LNCaP clone FGC (cell line): ENCODE data around the gene CCDC136.

Source experiments
- DNase-seq: peaks from one replicate; pipeline ENCODE4 v3.0.0-alpha.2; 2011; ENCODE audit warnings: low read depth
- H3K4me3 ChIP-seq: 2 replicates; pipeline ENCODE4 v1.5.1; 2011; ENCODE audit warnings: mild to moderate bottlenecking, low read depth, low read length, control low read depth
- TF ChIP-seq, protein P1 (sequence below): IDR thresholded peaks from 2 replicates; pipeline ENCODE4 v1.5.1; 2012; ENCODE audit warnings: mild to moderate bottlenecking; ENCODE audit not compliant: control insufficient read depth, insufficient read depth; ENCODE audit errors: extremely low read depth

The CCDC136 gene

DNA sequence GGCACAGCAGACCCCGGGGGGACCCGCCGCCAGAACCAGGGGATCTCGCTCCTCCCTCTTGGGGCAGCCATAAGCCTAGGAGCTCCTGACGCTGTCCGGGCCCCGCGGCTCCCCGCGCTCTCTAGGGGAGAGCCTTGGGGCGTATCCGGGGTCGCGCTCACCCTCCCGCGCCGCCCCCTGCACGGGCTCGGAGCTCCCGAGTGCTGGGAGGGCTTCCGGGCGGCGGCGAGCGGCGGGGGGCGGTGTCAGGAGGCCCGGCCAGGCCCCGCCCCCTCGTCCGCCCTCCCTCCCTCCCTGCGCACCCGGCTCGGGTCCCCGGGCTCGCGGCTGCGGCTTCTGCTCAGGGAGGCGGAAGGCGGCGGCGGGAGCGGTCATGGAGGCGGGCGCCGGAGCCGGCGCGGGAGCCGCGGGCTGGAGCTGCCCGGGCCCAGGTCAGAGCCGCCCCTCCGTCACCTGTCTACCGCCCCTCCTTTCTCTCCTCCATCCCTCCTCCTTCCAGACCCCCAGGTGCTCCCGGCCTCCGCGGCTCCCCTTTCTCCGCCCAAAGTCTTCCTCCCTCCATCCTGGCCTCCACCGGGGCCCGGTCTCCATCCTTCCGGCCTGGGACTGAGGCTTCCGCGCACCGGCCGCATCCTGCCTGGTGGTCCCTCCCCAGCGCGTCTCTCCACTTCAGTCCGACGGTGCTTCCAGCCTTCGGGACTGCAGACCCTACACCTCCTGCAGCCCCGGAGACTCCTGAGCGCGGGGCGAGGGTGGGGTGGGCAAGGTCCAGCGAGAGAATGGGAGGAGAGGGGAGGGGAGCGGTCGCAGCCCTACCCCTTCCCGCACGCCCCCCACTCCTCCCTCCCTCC, at the start of gene CCDC136:
CCDC136 (plus strand) TSS at position 848 of the 851 bp plus-strand sequence. CDS start 444 bp downstream, outside the sequence.
- TF ChIP-seq, protein P1, sequence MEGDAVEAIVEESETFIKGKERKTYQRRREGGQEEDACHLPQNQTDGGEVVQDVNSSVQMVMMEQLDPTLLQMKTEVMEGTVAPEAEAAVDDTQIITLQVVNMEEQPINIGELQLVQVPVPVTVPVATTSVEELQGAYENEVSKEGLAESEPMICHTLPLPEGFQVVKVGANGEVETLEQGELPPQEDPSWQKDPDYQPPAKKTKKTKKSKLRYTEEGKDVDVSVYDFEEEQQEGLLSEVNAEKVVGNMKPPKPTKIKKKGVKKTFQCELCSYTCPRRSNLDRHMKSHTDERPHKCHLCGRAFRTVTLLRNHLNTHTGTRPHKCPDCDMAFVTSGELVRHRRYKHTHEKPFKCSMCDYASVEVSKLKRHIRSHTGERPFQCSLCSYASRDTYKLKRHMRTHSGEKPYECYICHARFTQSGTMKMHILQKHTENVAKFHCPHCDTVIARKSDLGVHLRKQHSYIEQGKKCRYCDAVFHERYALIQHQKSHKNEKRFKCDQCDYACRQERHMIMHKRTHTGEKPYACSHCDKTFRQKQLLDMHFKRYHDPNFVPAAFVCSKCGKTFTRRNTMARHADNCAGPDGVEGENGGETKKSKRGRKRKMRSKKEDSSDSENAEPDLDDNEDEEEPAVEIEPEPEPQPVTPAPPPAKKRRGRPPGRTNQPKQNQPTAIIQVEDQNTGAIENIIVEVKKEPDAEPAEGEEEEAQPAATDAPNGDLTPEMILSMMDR, result no peak
- no peak for DNase-seq
- peak within 1 kb of the TSS; percentile 77 for H3K4me3 ChIP-seq

DNA sequence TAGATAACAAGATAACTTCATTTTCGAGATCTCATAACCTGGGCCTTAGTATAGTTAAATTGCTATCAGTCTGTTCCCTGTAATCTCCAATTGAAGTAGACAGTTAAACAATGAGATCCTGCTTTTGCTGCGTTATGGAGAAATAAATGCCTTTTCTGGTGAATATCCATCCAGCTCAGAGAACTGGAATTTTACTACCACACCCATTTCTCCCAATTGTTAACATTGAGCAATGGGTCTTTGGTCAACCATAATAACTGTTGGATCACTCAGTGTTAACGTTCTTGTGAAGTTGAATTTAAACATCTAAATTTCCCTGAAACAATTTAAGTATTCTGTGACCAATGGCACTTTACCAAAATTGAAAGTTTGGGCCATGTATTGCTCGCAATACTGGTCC, 49.6 kb upstream of the CCDC136 start:
- no peak overlapping the region for H3K4me3 ChIP-seq
- DNase-seq, result no peak
- TF ChIP-seq, protein P1, result no peak

DNA sequence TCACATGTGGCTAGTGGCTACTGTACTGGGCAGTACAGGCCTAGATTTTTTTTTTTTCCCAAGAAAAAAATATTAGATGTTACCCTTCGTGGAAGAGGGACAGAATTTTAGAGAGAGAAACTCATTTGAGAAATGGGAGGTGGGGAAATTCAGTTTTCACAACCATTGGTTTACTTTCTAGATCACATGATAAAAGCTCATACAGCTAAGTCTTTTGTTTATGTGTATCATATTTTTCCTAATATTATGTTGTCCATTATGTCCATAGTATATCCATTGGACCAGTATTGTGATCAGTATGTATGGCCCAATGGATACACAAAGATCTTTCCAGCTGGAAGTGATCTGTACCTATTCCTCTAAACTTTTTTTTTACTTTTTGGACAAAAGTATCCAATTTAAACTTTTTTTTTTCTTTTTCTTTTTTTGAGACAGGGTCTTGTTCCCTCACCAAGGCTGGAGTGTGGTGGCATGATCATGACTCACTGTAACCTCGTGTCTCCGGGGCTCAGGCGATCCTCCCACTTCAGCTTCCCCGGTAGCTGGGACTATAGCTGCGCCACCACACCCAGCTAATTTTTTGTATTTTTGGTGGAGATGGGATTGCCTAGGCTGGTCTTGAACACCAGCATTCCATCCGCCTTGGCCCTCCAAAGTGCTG, 48.5 kb upstream of the CCDC136 start:
- TF ChIP-seq, protein P1, result no peak
- no peak overlapping the region for H3K4me3 ChIP-seq
- no peak for DNase-seq

DNA sequence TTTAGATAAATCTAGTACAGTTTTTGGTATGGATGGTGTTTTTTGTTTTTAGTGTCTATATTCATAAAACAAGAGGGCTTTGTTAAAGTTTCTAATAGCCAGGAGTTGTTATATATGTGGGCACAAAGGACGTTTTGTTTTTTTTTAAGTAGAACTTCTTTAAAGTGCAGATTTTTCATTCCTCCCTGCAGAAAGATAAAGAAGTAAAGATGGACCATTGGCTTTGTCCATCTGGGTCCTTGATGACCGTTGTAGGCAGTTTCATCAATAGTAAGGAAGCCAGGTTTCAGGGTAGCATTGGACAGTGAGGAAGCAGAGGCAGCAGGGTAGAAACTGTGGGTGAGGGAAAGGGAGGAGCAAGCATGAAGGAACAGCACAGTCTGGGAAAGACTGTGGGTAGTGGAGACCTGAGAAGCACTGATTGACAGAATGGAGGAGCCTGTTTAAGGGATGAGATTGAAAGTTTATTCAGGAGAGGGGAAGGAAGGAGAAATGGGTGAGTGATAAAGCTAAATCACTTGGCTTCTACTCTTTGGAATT, 47.3 kb upstream of the CCDC136 start:
- no peak overlapping the region for H3K4me3 ChIP-seq
- TF ChIP-seq, protein P1, result no peak

DNA sequence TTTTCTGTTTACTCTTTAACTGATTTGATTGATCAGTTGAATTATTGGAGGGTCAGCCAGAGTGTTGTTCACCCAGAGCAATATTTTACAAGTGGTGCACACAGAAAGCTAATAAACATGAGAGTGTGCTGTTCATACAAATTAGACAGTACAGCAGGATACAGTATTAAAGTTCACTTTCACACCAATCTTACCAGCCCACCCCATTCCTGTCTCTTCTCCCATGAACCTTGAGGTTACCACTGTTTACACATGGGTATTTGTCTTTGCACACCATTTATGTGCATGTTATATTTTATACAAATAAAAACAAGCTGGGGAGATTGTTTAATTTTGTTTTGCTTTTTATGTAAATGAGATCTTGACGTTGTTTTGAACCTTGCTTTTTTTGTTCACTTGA, 46.1 kb upstream of the CCDC136 start:
- no peak overlapping the region for H3K4me3 ChIP-seq
- no peak for DNase-seq

More for the DNA sequence above, 47.3 kb upstream of the CCDC136 start:
- no peak for DNase-seq

DNA sequence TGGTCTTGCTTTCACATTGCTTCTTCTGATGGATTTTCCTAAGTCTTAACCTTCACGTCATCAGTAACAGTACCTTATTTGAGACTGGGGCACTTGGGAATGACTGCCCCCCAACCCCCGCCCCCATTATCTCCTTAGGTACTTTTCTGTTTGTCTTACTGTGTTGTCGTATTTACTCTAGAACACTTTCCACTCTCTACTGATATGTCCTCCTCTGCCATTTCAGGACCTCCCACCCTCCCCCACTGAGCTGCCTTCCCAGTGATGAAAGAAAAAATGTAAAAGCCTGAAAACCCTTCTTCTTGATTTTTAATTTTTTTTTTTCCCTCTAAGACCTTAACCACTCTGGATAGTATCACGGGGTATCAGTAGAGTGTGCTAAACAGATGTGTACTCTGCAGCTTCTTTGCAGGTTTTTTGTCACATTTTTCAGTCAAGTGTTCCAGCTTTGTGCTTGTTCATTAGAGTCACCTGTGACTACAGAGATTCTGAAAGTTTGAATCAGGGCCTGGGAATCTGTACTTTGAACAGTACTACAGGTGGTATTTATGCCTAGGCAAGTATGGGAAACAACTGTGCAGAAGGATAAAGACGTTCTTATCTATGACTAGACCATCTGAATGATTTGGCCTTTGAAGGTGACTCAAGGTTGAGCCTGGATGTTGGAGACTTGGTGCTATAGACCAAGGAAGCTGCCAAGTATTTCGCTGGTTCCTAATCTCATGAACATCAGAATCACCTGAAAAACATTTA, 44.3 kb upstream of the CCDC136 start:
- DNase-seq, result no peak
- no peak overlapping the region for H3K4me3 ChIP-seq
- TF ChIP-seq, protein P1, result no peak

More for the DNA sequence above, 46.1 kb upstream of the CCDC136 start:
- TF ChIP-seq, protein P1, result no peak
